OCI-LY7 (cell line): Measurements from ENCODE around the gene KIF12.

Source experiments
- CTCF ChIP-seq: fragments of 200-600 bp; sonication (generic); conservative IDR thresholded peaks from 2 replicates; pipeline ENCODE4 v1.5.1; 2014; ENCODE audit warnings: mild to moderate bottlenecking, antibody characterized with exemption, low read length, moderate library complexity, mixed read lengths
- EZH2phosphoT487 ChIP-seq: fragments of 200-600 bp; sonication (generic); IDR thresholded peaks from 2 replicates; pipeline ENCODE4 v1.6.1; 2018; ENCODE audit warnings: low read depth, borderline replicate concordance, mild to moderate bottlenecking, mixed run types, antibody characterized with exemption, low read length, moderate library complexity, mixed read lengths

GRCh38 chr9:114069476-114070187 is 29.5 kb downstream of the KIF12 start:
- TF ChIP-seq CTCF (no peak), EZH2phosphoT487 (no peak)
